ENCODE measurements around the gene BCL7A.

- TF ChIP-seq CTCF (IDR thresholded peaks at IDR 0.05), result no peak
- peak; percentile 52 for TF ChIP-seq TCF12 (IDR thresholded peaks at IDR 0.05)
- no peak for TF ChIP-seq RAD21 (IDR thresholded peaks at IDR 0.05; ENCODE audit: low read length)
- no peak for TF ChIP-seq RFX5 (IDR thresholded peaks at IDR 0.05; ENCODE audit: low read length)
- TF ChIP-seq NFIC (IDR thresholded peaks at IDR 0.05; ENCODE audit: borderline replicate concordance), result no peak
- no peak for TF ChIP-seq USF1 (IDR thresholded peaks at IDR 0.05; ENCODE audit: borderline replicate concordance, low read depth)
- TF ChIP-seq POLR2AphosphoS5 (IDR thresholded peaks at IDR 0.05; ENCODE audit: low read depth, low read length), result no peak
- TF ChIP-seq EP300 (IDR thresholded peaks at IDR 0.05; ENCODE audit: borderline replicate concordance in 1 of 2, low read depth in 1 of 2, low read length in 1 of 2), result no peak; a peak in 1 of 4 replicates
- no peak for TF ChIP-seq TEAD4 (IDR thresholded peaks at IDR 0.05; ENCODE audit: borderline replicate concordance, insufficient read depth)
These were observed 43.3 kb downstream of the BCL7A start for GRCh38 chr12:122064780-122065588.
